A549 (cell line): ENCODE measurements around the gene ATP1A3. TPM values are rescaled to one million over a fixed set of nuclear protein-coding genes. Genes with fewer than 3 reads are reported as not detected.
"Not testable (repeated sequence)": the region's sequence is repeated elsewhere in the genome, so short reads cannot be mapped to it uniquely, and the experiment has no call there.

Source experiments
- ATAC-seq, 2 experiments: fragments of 200-7000 bp in 1 of 2; fragments of >200 bp in 1 of 2; cut with Nextera tagmentation in 1 of 2; cut with Tn5 transposase in 1 of 2; 3 replicates each; pipeline versions ENCODE4 v1.8.0 to v1.9.1; 2018 to 2020; ENCODE audit warnings: mild to moderate bottlenecking in 1 of 2, moderate library complexity in 1 of 2
- CTCF ChIA-PET: fragments of 300-600 bp; sonication (Branson Sonifier 250); formaldehyde crosslinking; extraction: SDS; loops from one replicate; lab custom pipeline; 2021; ENCODE audit warnings: antibody characterized with exemption, inconsistent platforms; lab: Yijun Ruan, JAX
- POLR2A ChIA-PET: fragments of 350-600 bp; formaldehyde crosslinking; extraction: SDS; loops from one replicate; lab custom pipeline; 2021; ENCODE audit warnings: antibody characterized with exemption, inconsistent platforms; lab: Yijun Ruan, JAX
- DNase-seq, 2 experiments: peaks; one replicate each; pipeline versions ENCODE4 v3.0.0 to v3.0.0-alpha.2; 2011 to 2016; ENCODE audit warnings: low read depth in 1 of 2, low spot score in 1 of 2
- FAIRE-seq: peaks from 2 replicates; lab custom pipeline; 2011; peaks lifted over from hg19 to GRCh38; lab: Jason Lieb, UNC
- H3K27ac ChIP-seq, 2 experiments: fragments of >200 bp; sonication (Bioruptor Twin); formaldehyde crosslinking; 3 replicates each; pipeline ENCODE4 v1.5.1; 2016 to 2017
- H3K4me1 ChIP-seq: fragments of >200 bp; sonication (Bioruptor Twin); formaldehyde crosslinking; 3 replicates; pipeline ENCODE4 v1.6.1; 2016
- H3K4me2 ChIP-seq: fragments of >200 bp; sonication (Bioruptor Twin); formaldehyde crosslinking; 3 replicates; pipeline ENCODE4 v1.6.1; 2016
- H3K4me3 ChIP-seq: fragments of >200 bp; sonication (Bioruptor Twin); formaldehyde crosslinking; 3 replicates; pipeline ENCODE4 v1.5.1; 2016
- H3K9me3 ChIP-seq: fragments of >200 bp; sonication (Bioruptor Twin); formaldehyde crosslinking; 3 replicates; pipeline ENCODE4 v1.6.1; 2016
- CBX2 ChIP-seq: fragments of 200-600 bp; sonication (generic); IDR thresholded peaks from 2 replicates; pipeline ENCODE4 v1.6.1; 2016; ENCODE audit warnings: low read depth, mild to moderate bottlenecking, borderline replicate concordance
- EHF ChIP-seq: fragments of 250-450 bp; sonication (Bioruptor Pico); IDR thresholded peaks from 2 replicates; pipeline ENCODE4 v1.5.0; 2020; ENCODE audit warnings: mild to moderate bottlenecking
- HDAC2 ChIP-seq: fragments of 200-600 bp; sonication (generic); IDR thresholded peaks from 2 replicates; pipeline ENCODE4 v1.6.1; 2016
- HOXB5 ChIP-seq: fragments of 250-450 bp; sonication (Bioruptor Pico); IDR thresholded peaks from 2 replicates; pipeline ENCODE4 v1.5.0; 2020; ENCODE audit warnings: mild to moderate bottlenecking, moderate library complexity
- KDM5A ChIP-seq: fragments of 200-600 bp; sonication (generic); IDR thresholded peaks from 2 replicates; pipeline ENCODE4 v1.6.1; 2016; ENCODE audit warnings: antibody characterized with exemption, mild to moderate bottlenecking
- NR3C1 ChIP-seq: fragments of >200 bp; sonication (Bioruptor Twin); formaldehyde crosslinking; IDR thresholded peaks from 3 replicates; pipeline ENCODE4 v1.6.1; 2017
- POLR2A ChIP-seq: IDR thresholded peaks from 2 replicates; pipeline ENCODE4 v1.6.1; 2012; ENCODE audit warnings: mild to moderate bottlenecking, low read length
- SREBF2 ChIP-seq: fragments of 450-650 bp; IDR thresholded peaks from 2 replicates; pipeline ENCODE4 v1.6.1; 2014; ENCODE audit warnings: mild to moderate bottlenecking, moderate library complexity
- TP53 ChIP-seq: fragments of 250-450 bp; sonication (Bioruptor Pico); IDR thresholded peaks from 2 replicates; pipeline ENCODE4 v1.5.0; 2021; ENCODE audit warnings: mild to moderate bottlenecking, moderate library complexity
- ZFP36 ChIP-seq: fragments of 450-650 bp; IDR thresholded peaks from 2 replicates; pipeline ENCODE4 v1.6.1; 2014; ENCODE audit warnings: borderline replicate concordance; ENCODE audit not compliant: partially characterized antibody
- ZNF302 ChIP-seq: fragments of 250-450 bp; sonication (Bioruptor Pico); IDR thresholded peaks from 2 replicates; pipeline ENCODE4 v1.9.0; 2021; ENCODE audit warnings: inconsistent platforms, mild to moderate bottlenecking, moderate library complexity
- WGBS: methylation state at CpG from one replicate; pipeline ENCODE4 v1.1.6; 2017; ENCODE audit errors: missing lambda C conversion rate; 5-methylcytosine and 5-hydroxymethylcytosine counted together
- polyA plus RNA-seq, 4 experiments: library from polyadenylated mRNA; depleted of rRNA in 3 of 4; stranded (reverse); fragments of >200 nt; fragmentation: RNase III in 1 of 4; extraction: RNeasy Plus Mini Kit Qiagen cat#74134 plus additional on column Dnase treatment in 1 of 4; gene quantifications; 2 replicates in 3 of 4; 3 replicates in 1 of 4; pipeline ENCODE4 v1.2.3, GENCODE V29; 2011 to 2017
- TF ChIP-seq, protein P1 (sequence below): fragments of 150-350 bp; IDR thresholded peaks from 2 replicates; pipeline ENCODE4 v1.6.1; 2014; ENCODE audit warnings: low read depth, mild to moderate bottlenecking, low read length
- TF ChIP-seq, protein P2 (sequence below): IDR thresholded peaks from 2 replicates; pipeline ENCODE4 v1.6.1; 2012
- TF ChIP-seq, protein P3 (sequence below): fragments of 250-450 bp; sonication (Bioruptor Pico); IDR thresholded peaks from 2 replicates; pipeline ENCODE4 v1.5.0; 2021; ENCODE audit warnings: mild to moderate bottlenecking, moderate library complexity, borderline replicate concordance
- TF ChIP-seq, protein P4 (sequence below): fragments of 200-600 bp; sonication (generic); IDR thresholded peaks from 2 replicates; pipeline ENCODE4 v1.6.1; 2016; ENCODE audit warnings: antibody characterized with exemption, mild to moderate bottlenecking, moderate library complexity

The ATP1A3 gene
- polyA plus RNA-seq, 2 of the 4 experiments (the other 2 are of a cell fraction) = 0.67 to 3.7 TPM

DNA sequence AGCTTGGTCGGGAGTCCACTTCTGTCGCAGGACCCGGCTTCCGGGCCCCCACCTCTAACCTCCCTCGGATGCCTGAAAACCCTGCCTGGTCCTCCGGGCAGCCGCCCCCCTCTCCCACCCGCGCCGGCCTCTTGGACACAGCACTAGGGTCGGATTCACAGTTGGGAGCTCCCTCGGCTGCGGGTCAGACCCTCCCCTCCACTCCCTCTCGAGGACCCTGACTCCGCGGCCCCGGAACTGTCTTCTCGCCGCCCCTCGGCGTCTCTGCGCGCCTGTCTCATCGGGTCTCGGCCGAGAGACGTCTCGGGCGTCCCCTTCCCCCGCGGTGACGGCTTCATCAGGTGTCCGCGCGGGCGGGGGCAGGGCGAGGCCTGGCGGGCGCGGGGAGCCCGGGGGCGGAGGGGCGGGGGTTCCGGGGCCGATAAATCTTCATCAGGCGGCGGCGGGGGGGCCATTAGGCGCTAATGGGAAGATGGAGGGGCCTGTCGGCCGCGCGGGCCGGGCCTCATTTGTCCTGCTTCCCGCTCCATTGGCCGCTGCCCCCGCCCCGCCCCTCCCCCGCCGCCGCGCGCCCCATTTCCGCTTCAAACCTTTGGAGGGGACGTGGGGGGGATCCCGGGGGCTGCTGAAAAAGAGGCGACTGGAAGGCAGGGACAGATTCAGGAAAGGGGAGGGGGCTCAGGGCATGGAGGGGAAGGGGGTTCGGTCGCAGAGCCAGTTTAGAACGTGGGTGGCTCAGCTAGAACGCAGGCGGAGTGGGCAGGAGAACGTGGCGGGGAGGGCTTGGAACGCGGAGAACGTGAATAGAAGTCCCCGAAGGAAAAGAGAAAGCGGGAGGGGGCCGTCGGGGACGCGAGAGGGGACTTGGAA is 53.9 kb downstream of the ATP1A3 start:
- 27% methylated on average over 48 of the region's 83 CpGs for WGBS
- Histone ChIP-seq H3K9me3 (no peaks in the 10 kb centered on the region), H3K4me3 (peak overlapping the region; percentile 56), H3K27ac (peak overlapping the region; percentile 74 to 90), H3K4me1 (peaks cover 9% of the 10 kb centered on the region; the same call in 1 of the 3 replicates), H3K4me2 (peak overlapping the region; percentile 94)
- ChIA-PET CTCF (interaction anchor here (0.8 to 5.3 kb wide), 5 partner anchors 10 to 67 kb away, joined by 3 to 68 read pairs (median 3); no protein-coding TSS in a partner anchor), POLR2A (interaction anchor here (1.5 kb wide), 1 partner anchor 80 kb away, joined by 3 read pairs; the partner anchor contains the start of gene RPS19)
- ATAC-seq (peak in 1 of 2 experiments; percentile 12; a peak in 2 of 6 replicates), FAIRE-seq (no peak), DNase-seq (peak in 1 of 2 experiments; percentile 78)
- TF ChIP-seq, protein P1, sequence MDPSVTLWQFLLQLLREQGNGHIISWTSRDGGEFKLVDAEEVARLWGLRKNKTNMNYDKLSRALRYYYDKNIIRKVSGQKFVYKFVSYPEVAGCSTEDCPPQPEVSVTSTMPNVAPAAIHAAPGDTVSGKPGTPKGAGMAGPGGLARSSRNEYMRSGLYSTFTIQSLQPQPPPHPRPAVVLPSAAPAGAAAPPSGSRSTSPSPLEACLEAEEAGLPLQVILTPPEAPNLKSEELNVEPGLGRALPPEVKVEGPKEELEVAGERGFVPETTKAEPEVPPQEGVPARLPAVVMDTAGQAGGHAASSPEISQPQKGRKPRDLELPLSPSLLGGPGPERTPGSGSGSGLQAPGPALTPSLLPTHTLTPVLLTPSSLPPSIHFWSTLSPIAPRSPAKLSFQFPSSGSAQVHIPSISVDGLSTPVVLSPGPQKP = no peak
- TF ChIP-seq, protein P2, sequence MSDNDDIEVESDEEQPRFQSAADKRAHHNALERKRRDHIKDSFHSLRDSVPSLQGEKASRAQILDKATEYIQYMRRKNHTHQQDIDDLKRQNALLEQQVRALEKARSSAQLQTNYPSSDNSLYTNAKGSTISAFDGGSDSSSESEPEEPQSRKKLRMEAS = 0 out of 2 replicates have a peak, but pooled peaks have one; percentile 34
- TF ChIP-seq SREBF2 = no peak

DNA sequence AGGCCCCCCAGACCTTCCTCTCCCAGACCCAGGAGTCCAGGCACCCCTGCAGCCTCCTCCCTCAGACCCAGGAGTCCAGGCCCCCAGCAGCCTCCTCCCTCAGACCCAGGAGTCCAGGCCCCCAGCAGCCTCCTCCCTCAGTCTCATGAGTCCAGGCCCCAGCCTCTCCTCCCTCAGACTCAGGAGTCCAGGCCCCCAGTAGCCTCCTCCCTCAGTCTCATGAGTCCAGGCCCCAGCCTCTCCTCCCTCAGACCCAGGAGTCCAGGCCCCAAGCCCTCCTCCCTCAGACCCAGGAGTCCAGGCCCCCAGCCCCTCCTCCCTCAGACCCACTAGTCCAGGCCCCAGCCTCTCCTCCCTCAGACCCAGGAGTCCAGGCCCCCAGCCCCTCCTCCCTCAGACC is 54.8 kb downstream of the ATP1A3 start:
- not testable (repeated sequence) for H3K4me3 ChIP-seq, H3K9me3 ChIP-seq, ATAC-seq, H3K27ac ChIP-seq, FAIRE-seq, H3K4me2 ChIP-seq, DNase-seq, H3K4me1 ChIP-seq
- TF ChIP-seq ZFP36 = peak; percentile 22
- ChIA-PET CTCF (interaction anchor here (1.0 to 5.3 kb wide), 3 partner anchors 9 to 66 kb away, joined by 3 to 68 read pairs (median 3); no protein-coding TSS in a partner anchor), POLR2A (interaction anchor here (1.5 kb wide), 1 partner anchor 79 kb away, joined by 3 read pairs; the partner anchor contains the start of gene RPS19)

DNA sequence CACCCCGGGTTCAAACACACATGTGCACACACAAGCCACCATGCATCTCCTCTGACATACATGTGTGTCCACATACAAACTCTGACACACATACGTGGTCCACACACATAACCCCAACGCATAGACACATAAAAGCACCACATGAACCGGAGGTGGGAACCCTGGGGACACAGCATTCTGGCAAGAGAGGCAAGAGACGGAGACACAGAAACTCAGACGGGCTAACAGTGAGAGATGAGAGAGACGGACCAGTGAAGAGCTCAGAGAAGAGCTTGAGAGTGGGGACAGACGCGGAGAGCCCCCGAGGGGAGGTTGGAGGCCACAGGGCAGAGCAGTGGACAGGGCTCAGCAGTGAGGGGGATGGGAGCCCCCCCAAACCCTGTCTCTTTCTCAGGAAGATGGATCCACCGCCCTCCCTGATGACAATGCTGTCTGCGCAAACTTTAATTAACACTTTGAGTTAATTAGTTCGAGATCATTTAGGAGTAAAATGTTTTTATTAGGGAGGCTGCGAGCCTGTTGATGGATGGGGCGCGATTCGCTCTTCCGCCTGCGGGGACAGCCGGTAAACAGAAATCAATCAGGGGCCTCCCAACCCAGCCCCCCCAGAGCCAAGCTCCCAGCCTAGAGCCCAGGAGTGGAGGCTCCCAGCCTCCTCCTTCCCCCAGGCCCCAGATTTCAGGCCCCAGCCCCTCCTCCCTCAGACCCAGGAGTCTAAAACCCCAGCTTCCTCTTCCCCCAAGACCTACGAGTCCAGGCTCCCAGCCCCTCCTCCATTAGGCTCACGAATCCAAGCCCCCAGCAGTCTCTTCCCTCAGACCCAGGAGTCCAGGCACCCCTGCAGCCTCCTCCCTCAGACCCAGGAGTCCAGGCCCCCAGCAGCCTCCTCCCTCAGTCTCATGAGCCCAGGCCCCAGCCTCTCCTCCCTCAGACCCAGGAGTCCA is 56.2 kb downstream of the ATP1A3 start:
- CTCF ChIA-PET = interaction anchor here (0.6 to 2.6 kb wide), 17 partner anchors 10 to 132 kb away, joined by 3 to 36 read pairs (median 5); partner anchors contain the start of genes ERFL, GRIK5 and RPS19
- TF ChIP-seq ZFP36 = peak; percentile 41
- TF ChIP-seq, protein P3, sequence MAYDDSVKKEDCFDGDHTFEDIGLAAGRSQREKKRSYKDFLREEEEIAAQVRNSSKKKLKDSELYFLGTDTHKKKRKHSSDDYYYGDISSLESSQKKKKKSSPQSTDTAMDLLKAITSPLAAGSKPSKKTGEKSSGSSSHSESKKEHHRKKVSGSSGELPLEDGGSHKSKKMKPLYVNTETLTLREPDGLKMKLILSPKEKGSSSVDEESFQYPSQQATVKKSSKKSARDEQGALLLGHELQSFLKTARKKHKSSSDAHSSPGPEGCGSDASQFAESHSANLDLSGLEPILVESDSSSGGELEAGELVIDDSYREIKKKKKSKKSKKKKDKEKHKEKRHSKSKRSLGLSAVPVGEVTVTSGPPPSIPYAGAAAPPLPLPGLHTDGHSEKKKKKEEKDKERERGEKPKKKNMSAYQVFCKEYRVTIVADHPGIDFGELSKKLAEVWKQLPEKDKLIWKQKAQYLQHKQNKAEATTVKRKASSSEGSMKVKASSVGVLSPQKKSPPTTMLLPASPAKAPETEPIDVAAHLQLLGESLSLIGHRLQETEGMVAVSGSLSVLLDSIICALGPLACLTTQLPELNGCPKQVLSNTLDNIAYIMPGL = no peak
- TF ChIP-seq TP53 (CRISPR knock-in tag) = no peak
- no peak for TF ChIP-seq POLR2A
- no peak for TF ChIP-seq NR3C1
- TF ChIP-seq HOXB5 (CRISPR knock-in tag) = 0 out of 2 replicates have a peak, but pooled peaks have one; percentile 34
- TF ChIP-seq KDM5A = no peak
- no peak for TF ChIP-seq HDAC2
- TF ChIP-seq ZNF302 = 0 out of 2 replicates have a peak, but pooled peaks have one; percentile 51
- TF ChIP-seq CBX2 = no peak
- TF ChIP-seq EHF (CRISPR knock-in tag) = no peak
- TF ChIP-seq, protein P4, sequence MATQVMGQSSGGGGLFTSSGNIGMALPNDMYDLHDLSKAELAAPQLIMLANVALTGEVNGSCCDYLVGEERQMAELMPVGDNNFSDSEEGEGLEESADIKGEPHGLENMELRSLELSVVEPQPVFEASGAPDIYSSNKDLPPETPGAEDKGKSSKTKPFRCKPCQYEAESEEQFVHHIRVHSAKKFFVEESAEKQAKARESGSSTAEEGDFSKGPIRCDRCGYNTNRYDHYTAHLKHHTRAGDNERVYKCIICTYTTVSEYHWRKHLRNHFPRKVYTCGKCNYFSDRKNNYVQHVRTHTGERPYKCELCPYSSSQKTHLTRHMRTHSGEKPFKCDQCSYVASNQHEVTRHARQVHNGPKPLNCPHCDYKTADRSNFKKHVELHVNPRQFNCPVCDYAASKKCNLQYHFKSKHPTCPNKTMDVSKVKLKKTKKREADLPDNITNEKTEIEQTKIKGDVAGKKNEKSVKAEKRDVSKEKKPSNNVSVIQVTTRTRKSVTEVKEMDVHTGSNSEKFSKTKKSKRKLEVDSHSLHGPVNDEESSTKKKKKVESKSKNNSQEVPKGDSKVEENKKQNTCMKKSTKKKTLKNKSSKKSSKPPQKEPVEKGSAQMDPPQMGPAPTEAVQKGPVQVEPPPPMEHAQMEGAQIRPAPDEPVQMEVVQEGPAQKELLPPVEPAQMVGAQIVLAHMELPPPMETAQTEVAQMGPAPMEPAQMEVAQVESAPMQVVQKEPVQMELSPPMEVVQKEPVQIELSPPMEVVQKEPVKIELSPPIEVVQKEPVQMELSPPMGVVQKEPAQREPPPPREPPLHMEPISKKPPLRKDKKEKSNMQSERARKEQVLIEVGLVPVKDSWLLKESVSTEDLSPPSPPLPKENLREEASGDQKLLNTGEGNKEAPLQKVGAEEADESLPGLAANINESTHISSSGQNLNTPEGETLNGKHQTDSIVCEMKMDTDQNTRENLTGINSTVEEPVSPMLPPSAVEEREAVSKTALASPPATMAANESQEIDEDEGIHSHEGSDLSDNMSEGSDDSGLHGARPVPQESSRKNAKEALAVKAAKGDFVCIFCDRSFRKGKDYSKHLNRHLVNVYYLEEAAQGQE = no peak
- FAIRE-seq (peak; percentile 76), ATAC-seq (peak; percentile 2 to 6; a peak in 4 of 6 replicates), DNase-seq (no peak)
- no peak overlapping the region for H3K4me2 ChIP-seq
- no peak overlapping the region for H3K4me3 ChIP-seq
- no peak overlapping the region for H3K27ac ChIP-seq
- WGBS = 64% methylated on average over 22 of the region's 22 CpGs
- no peaks in the 10 kb centered on the region for H3K9me3 ChIP-seq
- peaks cover 9% of the 10 kb centered on the region; the same call in 1 of the 3 replicates for H3K4me1 ChIP-seq
- POLR2A ChIA-PET = interaction anchor here (0.5 to 0.9 kb wide), 2 partner anchors 16 to 78 kb away, joined by 4 to 5 read pairs; partner anchors contain the start of gene RPS19
